Stimulated activated CD4-positive, alpha-beta T cell treated with anti-CD3 and anti-CD28 coated beads, Interleukin-2, amount 100 ng/mL, for 4 hours (primary cell): ENCODE data around the gene MAP2K7.
"Not testable (repeated sequence)": the region's sequence is repeated elsewhere in the genome, so short reads cannot be mapped to it uniquely, and the experiment has no call there.

Source experiments
- DNase-seq: peaks from one replicate; pipeline ENCODE4 v3.0.0-alpha.2; 2020; ENCODE audit warnings: low read depth

Gene MAP2K7

GRCh38 chr19:7931221-7932061 is 27.8 kb downstream of the MAP2K7 start:
- DNase-seq: no peak

DNA sequence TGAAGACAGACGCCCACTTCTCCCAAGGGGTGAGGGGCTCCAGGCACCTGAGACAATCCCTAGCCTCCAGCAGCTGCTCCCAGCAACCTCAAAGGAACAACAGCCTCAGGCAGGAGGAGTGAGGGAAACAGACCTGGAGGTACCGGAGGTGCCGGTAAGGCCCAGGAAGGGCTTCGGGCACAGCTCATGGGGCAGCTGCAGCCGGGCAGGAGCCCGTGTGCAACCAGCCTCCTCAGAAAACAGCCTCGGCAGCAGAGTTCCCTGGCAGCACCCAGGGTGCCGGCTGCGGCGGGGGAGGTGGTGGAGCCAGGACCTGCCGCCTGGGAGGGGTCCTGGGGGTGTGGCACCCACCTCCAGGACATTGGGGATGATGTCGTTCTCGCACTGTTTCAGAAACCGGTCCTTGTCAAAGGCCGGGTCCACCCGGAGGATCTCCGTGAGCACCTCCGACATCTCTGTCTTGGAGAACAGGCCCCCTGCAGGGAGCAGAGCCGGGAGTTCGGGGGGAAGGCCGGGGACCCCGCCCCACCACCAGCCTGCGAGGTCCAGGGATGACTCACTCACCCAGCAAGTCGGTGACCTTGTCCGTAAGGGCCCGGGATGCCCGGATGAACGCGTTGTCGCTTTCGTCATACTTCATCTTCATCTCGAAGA is 28.7 kb downstream of the MAP2K7 start:
- no peak for DNase-seq

DNA sequence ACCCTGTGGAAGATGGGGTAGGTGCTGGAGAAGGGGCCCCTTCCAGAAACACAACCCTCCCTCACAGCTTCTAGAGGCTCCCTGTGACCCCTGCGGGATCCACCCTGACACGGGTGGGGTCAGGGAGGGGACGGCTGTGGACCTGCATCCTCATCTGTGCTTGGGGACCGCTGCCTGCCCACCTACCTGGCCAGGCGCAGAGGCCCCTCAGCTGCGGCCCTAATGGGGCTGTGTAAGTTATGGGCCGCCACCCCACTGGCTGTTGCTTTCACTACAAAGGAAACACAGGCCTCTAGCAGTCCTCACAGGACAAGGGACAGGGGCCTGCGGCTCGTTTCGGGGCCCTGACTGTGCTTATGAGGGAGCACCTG is 29.2 kb downstream of the MAP2K7 start:
- DNase-seq: no peak

DNA sequence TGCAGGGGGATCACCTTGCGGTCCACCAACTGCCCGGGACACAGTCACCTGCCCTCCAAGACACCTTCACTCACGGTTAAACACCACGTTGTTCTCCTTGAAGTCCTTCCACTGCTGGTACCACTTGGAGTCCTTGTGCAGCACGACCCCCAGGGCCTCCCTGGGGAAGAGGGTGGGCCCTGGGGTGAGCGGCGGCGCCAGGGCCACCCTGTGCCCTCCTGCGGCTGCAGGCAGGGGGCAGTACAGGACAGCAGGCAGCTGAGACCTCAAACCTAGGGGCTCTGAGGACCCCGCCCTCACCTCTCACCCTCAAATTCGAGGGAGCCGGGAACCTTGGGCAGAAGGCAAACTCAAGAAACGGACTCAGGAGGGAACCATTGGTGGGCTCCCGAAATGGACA is 29.7 kb downstream of the MAP2K7 start:
- no peak for DNase-seq

DNA sequence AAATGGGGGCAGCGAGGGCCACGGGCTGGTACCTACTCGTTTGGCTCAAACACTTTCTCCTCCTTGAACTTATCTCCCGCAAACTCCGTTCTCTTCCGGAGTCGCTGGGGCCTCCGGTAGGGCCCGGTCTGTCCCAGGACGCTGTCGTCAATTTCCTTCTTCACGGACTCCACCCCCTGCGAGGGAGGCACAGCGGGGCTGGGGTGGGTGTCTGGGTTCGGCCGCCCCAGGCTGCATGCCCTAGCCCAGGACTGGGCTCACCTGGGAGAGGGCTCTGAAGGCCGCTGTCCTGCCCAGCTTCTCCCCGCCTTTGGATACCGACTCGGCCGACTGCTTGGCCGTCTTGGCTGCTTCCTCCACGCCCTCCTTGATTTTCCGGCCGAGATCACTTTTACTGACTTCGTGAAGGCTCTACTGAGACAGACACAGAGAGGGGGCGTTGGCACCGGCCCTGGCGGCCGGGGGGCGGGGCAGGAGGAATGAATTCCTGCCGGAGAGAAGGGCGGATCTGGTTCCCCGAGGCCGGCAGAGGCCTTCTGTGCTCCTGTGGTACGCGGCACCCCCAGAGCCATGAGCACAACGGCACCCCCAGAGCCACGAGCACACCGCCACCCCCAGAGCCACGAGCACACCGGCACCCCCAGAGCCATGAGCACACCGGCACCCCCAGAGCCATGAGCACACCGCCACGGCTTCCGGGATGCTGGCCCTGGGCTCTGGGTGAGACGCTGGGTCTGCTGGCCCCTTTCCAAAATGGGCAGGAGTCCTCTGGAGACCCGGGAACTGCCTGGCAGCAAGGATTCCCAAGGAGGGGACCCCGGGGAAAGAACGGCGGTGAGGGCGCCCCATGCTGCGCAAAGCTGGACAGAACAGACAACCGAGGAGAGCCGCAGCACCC is 30.4 kb downstream of the MAP2K7 start:
- DNase-seq: no peak

GRCh38 chr19:7934766-7935165 is 31.1 kb downstream of the MAP2K7 start:
- DNase-seq: no peak

DNA sequence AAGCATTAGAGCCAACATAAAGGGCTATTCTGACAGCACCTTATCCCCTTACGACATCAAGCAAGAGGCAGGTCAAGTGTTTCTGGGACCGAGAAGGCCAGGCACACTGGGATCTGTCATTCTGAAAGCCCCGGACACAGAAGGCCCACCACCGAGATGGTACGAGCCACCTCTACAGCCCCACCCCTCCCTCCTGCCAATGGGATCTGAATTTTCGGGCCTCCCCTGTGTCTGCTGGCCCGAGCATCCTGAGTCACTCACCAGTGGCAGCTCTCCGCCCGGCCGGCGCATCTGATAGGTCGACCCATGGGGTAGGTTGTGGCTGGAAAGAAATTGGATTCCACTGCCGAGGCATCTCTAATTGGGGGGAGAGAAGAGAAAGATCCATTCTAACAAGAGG is 37.2 kb downstream of the MAP2K7 start:
- DNase-seq: no peak

GRCh38 chr19:7941895-7942596 is 38.4 kb downstream of the MAP2K7 start:
- DNase-seq: no peak

DNA sequence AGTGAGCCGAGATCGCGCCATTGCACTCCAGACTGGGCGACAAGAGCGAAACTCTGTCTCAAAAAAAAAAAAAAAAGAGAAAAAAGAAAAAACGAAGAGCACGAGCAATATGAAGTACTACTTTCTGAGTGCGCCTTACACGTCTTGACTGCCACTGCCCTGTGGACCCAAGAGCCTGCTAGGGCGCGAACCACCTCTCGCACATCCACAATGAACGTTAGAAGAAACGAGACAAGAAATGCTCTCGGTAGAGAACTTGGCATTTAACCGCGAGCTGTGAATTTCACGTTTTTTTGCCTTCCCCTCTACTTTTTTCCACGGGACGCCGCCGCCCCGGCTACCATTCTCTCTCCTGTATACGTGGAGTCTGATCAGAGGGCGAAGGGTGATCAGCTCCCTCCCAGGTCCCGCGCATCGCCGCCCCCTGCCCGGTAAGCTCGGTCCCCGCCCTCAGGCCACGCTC is 39.3 kb downstream of the MAP2K7 start:
- no peak for DNase-seq

DNA sequence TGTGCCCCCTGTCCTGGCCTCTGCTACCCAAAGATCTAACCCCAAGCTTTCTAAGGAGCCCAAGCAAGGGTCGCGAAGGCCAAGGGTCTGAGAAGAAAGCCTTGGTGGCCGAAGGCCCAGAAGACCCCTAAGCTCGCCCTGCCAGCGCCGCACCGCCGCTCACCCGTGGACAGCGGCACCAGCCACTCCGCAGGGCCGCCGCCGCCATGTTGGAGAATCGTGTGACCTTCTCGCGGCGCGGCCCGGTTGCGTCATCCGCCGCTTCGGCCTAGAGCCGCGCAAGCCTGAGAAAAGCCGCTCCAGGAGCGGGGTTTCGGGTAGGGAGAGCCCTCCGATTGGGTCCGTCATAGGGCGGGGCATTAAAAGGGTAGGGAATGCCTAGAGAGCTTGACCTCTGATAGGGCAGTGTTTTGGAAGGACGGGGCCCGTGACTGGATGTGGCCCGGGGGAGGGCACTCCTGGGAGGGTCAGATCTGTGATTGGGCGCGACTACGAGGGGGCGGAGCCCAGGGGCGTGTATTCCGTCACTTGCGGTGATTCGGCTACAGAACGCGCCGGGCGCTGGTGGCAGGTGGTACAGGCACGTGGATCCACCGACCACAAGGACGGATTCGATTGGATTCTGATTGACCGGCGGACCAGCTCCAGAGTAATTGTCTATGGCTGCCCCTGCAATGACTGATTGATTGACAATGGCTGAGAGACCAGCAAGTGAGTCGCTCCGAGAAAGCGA is 39.9 kb downstream of the MAP2K7 start, which contains the start of gene TIMM44:
TSS of gene TIMM44 (minus strand) at position 223 of the 733 bp plus-strand sequence. CDS start at position 208, 15 bp downstream.
- peak; percentile 99 for DNase-seq

DNA sequence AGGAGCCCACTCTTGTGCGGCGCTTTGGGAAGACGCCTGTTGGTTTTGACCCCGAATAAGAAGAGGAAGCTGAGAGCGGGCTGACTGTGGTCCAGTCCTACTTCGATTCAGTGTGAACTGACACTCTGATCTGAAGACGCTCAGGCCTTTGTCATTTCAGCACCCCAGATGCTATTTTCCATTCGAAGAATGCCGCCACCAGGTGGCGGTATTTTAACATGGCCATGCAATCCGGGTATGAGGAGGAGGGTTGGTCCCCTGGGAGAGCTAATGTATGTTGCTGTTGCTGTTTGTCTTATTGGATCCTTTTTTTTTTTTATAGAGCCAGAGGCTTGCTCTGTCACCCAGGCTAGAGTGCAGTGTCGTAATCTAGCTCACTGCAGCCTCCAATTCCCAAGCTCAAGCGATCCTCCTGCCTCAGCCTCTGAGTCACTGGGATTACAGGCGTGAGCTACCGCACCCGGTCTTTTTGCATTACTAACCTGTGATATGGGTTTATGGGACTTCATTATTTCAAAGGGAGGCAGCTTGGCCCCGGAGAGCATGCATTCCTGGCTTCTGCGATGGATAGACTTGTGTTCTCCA is 40.6 kb downstream of the MAP2K7 start:
- peak; percentile 79 for DNase-seq

DNA sequence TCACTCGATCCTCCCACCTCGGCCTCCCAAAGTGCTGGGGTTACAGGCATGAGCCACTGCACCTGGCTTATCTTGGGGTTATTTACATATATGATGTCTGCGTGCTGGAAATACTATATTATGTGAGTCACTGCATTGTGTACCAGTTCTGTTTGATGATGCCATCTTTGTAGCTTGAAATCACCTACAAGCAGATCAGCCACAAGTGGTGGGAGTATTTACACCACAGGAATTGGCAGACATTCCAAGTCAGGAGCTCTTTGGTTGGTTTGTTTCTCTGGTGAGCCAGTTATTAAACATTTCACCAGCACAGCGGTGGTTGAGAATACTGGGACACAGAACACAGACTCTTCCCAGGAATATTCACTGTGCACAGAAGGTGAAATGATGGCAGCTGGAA is 44.3 kb downstream of the MAP2K7 start:
- no peak for DNase-seq

GRCh38 chr19:7953060-7953459 is 49.4 kb downstream of the MAP2K7 start:
- DNase-seq: no peak

- no peak for DNase-seq
Observed at GRCh38 chr19:7953576-7953975, 49.9 kb downstream of the MAP2K7 start.

DNA sequence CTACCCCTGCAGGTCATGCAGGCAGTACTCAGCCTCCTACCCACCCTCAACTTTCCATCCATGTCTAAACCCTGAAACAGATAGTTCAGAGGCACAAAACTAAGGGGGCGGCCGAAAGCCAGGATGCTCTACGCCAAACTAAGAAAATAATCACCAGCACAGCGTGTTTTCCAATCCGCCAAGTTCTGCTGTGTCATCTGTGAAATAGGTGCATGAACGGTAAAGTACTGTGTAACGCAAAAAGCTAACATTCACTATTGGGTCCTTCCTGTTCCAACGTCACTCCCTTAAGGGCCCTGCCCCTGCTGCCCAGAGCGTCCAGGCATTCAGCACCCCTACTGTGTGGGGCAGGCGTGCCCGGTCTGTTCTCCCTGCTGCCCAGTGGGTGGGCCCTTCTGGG is 52.0 kb downstream of the MAP2K7 start:
- no peak for DNase-seq

DNA sequence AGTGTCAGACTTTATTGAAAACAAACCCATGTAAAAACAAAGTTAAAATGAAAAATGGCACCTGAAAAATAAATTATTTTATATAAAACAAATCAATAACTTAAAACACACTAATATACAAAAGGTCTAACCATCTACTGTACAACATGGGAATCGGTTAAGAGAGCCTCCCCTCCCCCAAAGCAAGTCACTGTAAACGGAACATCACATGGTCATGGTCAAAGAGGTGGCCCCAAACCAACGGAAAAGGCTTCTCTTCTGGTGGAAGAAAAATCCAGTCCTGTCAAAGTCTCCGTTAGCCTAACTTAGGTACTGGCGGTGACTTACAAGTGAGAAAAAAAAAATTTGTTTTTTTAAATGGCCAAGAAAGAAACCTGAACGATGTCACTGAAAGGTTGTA is 55.5 kb downstream of the MAP2K7 start:
- DNase-seq: no peak

DNA sequence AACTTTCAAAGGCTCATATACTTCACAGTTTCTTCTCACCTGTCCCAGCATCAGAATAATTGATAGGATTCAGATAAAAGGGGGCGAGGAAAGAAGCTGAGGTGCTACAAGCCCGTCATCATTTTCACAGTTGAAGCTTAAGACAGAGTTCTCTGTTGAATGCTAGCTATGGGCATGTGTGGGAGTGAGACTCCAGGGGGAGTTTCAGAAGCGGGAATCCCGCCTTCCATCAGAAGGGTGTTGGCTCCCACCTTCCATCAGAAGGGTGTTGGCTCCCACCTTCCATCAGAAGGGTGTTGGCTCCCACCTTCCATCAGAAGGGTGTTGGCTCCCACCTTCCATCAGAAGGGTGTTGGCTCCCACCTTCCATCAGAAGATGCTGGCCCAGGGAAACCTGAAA is 57.4 kb downstream of the MAP2K7 start:
- not testable (repeated sequence) for DNase-seq

- no peak for DNase-seq
Observed at GRCh38 chr19:7961920-7962626, 58.4 kb downstream of the MAP2K7 start.

- no peak for DNase-seq
Observed at GRCh38 chr19:7962644-7963268, 59.1 kb downstream of the MAP2K7 start.

DNA sequence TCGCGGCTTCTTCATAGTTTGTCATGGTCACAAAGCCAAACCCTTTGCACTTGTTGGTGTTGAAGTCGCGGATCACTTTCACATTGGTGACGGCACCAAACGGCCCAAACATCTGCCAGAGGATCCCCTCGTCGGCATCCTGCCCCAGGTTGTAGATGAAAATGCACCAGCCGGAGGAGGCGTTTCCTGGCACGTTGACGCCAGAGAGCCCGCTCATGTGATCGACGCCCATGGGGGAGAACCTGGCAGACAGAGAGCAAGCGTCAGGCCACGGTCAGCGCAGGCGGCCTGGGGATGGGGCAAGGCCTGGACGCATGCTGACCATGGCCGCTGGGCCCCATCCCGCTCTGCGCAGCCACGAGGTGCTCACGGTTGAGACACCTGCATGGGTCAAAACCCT is 59.9 kb downstream of the MAP2K7 start:
- no peak for DNase-seq
